ENCODE data around the gene RCAN2. TPM values are rescaled to one million over a fixed set of nuclear protein-coding genes. Genes with fewer than 3 reads are reported as not detected.

Gene RCAN2
- total RNA-seq, 4 donors from 2014 or later = 46.9 to 289 (median 171) TPM

DNA sequence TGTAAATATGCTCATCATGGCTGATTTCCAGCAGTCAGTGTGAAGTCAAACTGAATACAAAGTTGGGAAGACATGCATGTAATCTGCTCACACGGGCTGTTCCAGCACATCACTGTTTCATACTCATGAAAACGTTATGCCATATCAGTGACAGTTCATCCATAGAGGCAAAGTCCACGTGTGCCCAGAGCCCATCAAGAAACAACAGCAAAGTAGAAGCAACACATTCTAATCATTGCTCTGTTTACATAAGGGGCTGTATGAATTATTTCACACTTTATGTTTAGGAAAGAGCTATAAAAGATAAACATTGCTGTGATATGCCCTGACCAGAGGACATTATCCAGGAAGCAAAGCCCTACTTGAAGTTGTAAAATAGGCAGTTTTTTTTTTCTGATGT lies 163.5 kb downstream of the RCAN2 start:
- ATAC-seq = no peak
- Histone ChIP-seq H3K9me3 (no peaks in the 10 kb centered on the region), H3K27me3 (no peaks in the 10 kb centered on the region), H3K27ac (no peak overlapping the region), H3K36me3 (no peaks in the 10 kb centered on the region), H3K4me1 (peaks cover 9 to 76% (median 22%) of the 10 kb centered on the region in 3 donors), H3K4me3 (no peak overlapping the region)
- no peak for TF ChIP-seq POLR2AphosphoS5 (IDR thresholded peaks at IDR 0.05)
- TF ChIP-seq, protein P1, sequence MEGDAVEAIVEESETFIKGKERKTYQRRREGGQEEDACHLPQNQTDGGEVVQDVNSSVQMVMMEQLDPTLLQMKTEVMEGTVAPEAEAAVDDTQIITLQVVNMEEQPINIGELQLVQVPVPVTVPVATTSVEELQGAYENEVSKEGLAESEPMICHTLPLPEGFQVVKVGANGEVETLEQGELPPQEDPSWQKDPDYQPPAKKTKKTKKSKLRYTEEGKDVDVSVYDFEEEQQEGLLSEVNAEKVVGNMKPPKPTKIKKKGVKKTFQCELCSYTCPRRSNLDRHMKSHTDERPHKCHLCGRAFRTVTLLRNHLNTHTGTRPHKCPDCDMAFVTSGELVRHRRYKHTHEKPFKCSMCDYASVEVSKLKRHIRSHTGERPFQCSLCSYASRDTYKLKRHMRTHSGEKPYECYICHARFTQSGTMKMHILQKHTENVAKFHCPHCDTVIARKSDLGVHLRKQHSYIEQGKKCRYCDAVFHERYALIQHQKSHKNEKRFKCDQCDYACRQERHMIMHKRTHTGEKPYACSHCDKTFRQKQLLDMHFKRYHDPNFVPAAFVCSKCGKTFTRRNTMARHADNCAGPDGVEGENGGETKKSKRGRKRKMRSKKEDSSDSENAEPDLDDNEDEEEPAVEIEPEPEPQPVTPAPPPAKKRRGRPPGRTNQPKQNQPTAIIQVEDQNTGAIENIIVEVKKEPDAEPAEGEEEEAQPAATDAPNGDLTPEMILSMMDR (IDR thresholded peaks at IDR 0.05) = no peak
- TF ChIP-seq EP300 (IDR thresholded peaks at IDR 0.05) = no peak
- no peak for TF ChIP-seq POLR2A (IDR thresholded peaks at IDR 0.05)
- 10 to 31% methylated on average over 2 to 3 of the region's 3 CpGs for WGBS, 2 donors (ENCODE audit: low coverage in 1 of 2)

DNA sequence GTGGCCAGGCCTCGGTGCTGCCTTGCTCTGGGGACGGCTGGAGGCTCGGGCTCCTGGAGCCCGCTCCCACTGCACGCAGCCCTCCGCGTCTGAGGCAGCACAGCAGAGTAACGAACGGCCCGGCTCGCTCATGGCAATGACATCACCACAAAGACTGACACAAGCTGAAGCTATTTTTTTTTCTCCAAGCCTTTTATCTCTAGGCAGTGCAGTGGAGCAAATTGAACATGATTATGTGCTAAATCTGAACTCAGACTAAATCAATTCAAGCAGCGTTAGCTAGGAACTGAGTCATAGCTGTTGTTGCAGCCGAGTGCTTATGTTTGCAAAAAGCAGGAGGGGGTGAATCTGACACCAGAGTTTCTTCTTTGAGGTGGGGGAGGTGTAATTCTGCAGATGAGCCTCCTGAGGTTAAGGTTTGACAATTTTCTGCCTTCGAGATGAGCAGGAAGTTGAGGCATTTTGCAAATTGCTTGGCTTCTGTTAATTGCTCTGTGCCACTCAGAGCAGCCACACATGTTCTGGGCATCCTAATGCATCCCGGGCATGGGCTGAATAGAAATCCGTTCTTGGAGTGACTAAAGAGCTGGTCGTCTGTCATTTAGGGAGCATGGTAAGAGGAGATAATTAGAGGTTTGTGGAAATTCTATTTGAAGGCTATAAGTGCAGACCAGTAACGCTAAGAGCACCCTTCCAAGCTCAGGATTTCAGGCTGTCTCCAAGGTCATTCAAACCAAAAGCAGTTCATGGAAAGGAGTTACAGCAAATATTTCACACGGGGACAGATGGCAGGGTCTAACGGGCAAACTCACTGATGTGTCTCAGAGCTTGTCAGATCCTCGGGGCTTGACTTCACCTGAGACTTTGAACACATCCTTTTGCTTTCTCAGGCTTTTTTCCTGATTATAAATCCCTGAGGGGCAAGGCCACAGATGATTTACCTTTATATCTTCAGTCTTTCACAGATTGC lies 165.4 kb downstream of the RCAN2 start:
- ATAC-seq = no peak
- WGBS, 2 donors (ENCODE audit: low coverage in 1 of 2) = 36 to 37% methylated on average over 7 to 14 of the region's 21 CpGs
- Histone ChIP-seq H3K36me3 (no peaks in the 10 kb centered on the region), H3K9me3 (no peaks in the 10 kb centered on the region), H3K27ac (peak overlapping the region in 1 of 4 donors; percentile 12), H3K4me1 (peaks cover 9 to 93% (median 22%) of the 10 kb centered on the region in 3 donors), H3K27me3 (no peaks in the 10 kb centered on the region), H3K4me3 (no peak overlapping the region)
- TF ChIP-seq POLR2A (IDR thresholded peaks at IDR 0.05) (no peak), POLR2AphosphoS5 (IDR thresholded peaks at IDR 0.05) (no peak), EP300 (IDR thresholded peaks at IDR 0.05) (no peak)
- TF ChIP-seq, protein P1 (IDR thresholded peaks at IDR 0.05) = no peak

DNA sequence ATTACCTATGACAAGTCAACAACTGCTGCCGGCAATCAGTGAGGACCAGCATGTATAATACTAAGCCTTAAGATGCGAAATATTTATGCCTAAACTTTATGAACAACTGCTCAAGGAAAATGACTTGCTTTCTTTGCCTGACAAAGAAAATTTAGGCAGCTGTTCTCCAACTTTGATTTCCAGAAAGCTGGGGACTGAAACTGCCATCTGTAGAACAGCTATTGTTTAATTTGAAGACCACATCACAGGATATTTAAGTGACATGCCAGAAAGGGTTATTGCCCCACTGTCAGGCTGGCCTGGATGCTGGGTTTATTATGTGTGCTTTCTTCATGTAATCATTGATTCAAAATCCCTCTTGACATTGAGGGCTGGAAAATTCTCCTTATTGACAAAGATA lies 166.5 kb downstream of the RCAN2 start:
- TF ChIP-seq POLR2AphosphoS5 (IDR thresholded peaks at IDR 0.05) (no peak), EP300 (IDR thresholded peaks at IDR 0.05) (no peak), POLR2A (IDR thresholded peaks at IDR 0.05) (no peak)
- TF ChIP-seq, protein P1 (IDR thresholded peaks at IDR 0.05) = no peak
- Histone ChIP-seq H3K27me3 (no peaks in the 10 kb centered on the region), H3K27ac (peak overlapping the region in 1 of 4 donors; percentile 22), H3K9me3 (no peaks in the 10 kb centered on the region), H3K4me1 (peaks cover 9 to 98% (median 20%) of the 10 kb centered on the region in 3 donors), H3K4me3 (no peak overlapping the region), H3K36me3 (no peaks in the 10 kb centered on the region)
- no peak for ATAC-seq
- 26 to 53% methylated on average over 2 of the region's 2 CpGs for WGBS, 2 donors (ENCODE audit: low coverage in 1 of 2)

DNA sequence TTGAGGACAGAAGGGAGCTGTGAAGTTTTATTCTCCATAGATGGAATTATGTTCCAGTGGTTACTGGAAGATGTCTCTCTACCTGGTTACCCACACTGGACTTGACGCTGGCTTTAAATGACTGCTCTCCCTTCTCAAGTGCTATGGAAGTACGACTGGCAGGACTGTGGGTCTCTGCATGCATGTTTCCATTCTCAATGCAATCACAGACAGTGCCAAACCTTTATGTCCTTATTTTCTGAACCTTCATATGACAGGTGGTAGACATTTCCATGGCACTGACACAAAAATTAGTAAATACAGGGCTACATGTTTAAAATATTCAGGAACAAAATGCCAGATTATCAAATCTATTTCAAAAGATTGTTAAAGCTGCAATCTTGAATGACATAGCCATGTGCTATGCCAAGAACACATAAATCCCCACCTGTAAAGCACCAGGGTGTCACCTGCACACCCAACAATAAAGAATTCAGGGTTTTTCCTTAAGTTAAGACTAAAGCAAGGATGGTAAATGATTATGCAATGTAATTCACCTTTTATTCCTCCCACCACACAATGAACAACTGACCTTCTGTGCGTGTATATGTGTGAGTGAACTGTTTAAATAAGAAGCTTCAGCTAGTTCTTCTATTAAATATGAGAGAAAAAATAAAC lies 167.2 kb downstream of the RCAN2 start:
- Histone ChIP-seq H3K4me1 (peaks cover 9 to 94% (median 15%) of the 10 kb centered on the region in 3 donors), H3K36me3 (no peaks in the 10 kb centered on the region), H3K9me3 (no peaks in the 10 kb centered on the region), H3K4me3 (no peak overlapping the region), H3K27ac (peak overlapping the region in 2 of 4 donors; percentile 14 to 22), H3K27me3 (no peaks in the 10 kb centered on the region)
- TF ChIP-seq POLR2AphosphoS5 (IDR thresholded peaks at IDR 0.05) (no peak), EP300 (IDR thresholded peaks at IDR 0.05) (no peak), POLR2A (IDR thresholded peaks at IDR 0.05) (no peak)
- TF ChIP-seq, protein P1 (IDR thresholded peaks at IDR 0.05) = no peak
- WGBS, 2 donors (ENCODE audit: low coverage in 1 of 2) = 36 to 61% methylated on average over 2 to 3 of the region's 3 CpGs
- ATAC-seq = no peak

Data from gastroesophageal sphincter (tissue), 4 donors.